PC-3 (cell line): ENCODE results near the gene CRELD1. TPM values are rescaled to one million over a fixed set of nuclear protein-coding genes. Genes with fewer than 3 reads are reported as not detected.

Source experiments
- ATAC-seq: fragments of 200-7000 bp; cut with Tn5 transposase; 2 replicates; pipeline ENCODE4 v1.9.1; 2020; ENCODE audit warnings: mild to moderate bottlenecking, moderate library complexity
- BruUV-seq: library from RNA; stranded (reverse); fragments of 400-500 nt; replicated peaks from 2 replicates; lab custom pipeline; 2021; lab: Mats Ljungman, UMichigan
- CTCF ChIA-PET: fragments of 300-600 bp; sonication (Branson Sonifier 250); formaldehyde crosslinking; loops from one replicate; lab custom pipeline; 2022; ENCODE audit warnings: antibody characterized with exemption; lab: Charles Lee
- POLR2A ChIA-PET: fragments of 300-600 bp; sonication (Branson Sonifier 250); formaldehyde crosslinking; loops from one replicate; lab custom pipeline; 2022; ENCODE audit warnings: antibody characterized with exemption; ENCODE audit not compliant: unreplicated experiment; lab: Charles Lee
- DNase-seq: peaks from one replicate; pipeline ENCODE4 v3.0.0-alpha.2; 2015
- H2AFZ ChIP-seq: fragments of 300-600 bp; sonication (generic); 2 replicates; pipeline ENCODE4 v1.6.0; 2016; ENCODE audit warnings: antibody characterized with exemption, low read length
- H3F3A ChIP-seq: fragments of 300-600 bp; sonication (generic); one replicate; pipeline ENCODE4 v1.6.0; 2017; ENCODE audit warnings: antibody characterized with exemption, low read length, control low read depth, mild to moderate bottlenecking; ENCODE audit not compliant: unreplicated experiment
- H3K27ac ChIP-seq: fragments of 300-600 bp; sonication (generic); 2 replicates; pipeline ENCODE4 v1.5.1; 2016; ENCODE audit warnings: mild to moderate bottlenecking, low read length
- H3K27me3 ChIP-seq: fragments of 300-600 bp; sonication (generic); 2 replicates; pipeline ENCODE4 v1.6.1; 2016; ENCODE audit warnings: low read length, mixed read lengths
- H3K36me3 ChIP-seq: fragments of 300-600 bp; sonication (generic); 2 replicates; pipeline ENCODE4 v1.6.1; 2016; ENCODE audit warnings: low read depth, mixed run types, low read length, mixed read lengths
- H3K4me1 ChIP-seq: fragments of 300-600 bp; sonication (generic); 2 replicates; pipeline ENCODE4 v1.5.1; 2016; ENCODE audit warnings: low read length; ENCODE audit not compliant: insufficient read depth
- H3K4me2 ChIP-seq: fragments of 300-600 bp; sonication (generic); 2 replicates; pipeline ENCODE4 v1.6.0; 2016; ENCODE audit warnings: low read length
- H3K4me3 ChIP-seq: fragments of 300-600 bp; sonication (generic); 2 replicates; pipeline ENCODE4 v1.5.1; 2016; ENCODE audit warnings: mild to moderate bottlenecking, low read length, mixed read lengths
- H3K79me2 ChIP-seq: fragments of 300-600 bp; sonication (generic); 2 replicates; pipeline ENCODE4 v1.6.1; 2017; ENCODE audit warnings: low read length, mixed read lengths
- H3K9ac ChIP-seq: fragments of 300-600 bp; sonication (generic); 2 replicates; pipeline ENCODE4 v1.6.0; 2016; ENCODE audit warnings: mild to moderate bottlenecking, low read length
- H3K9me2 ChIP-seq: fragments of 300-600 bp; sonication (generic); replicated peaks from 2 replicates; pipeline ENCODE4 v1.6.1; 2016; ENCODE audit warnings: mixed run types, low read length, mixed read lengths
- H3K9me3 ChIP-seq: fragments of 300-600 bp; sonication (generic); 2 replicates; pipeline ENCODE4 v1.6.1; 2016; ENCODE audit warnings: low read length, mixed read lengths
- H4K20me1 ChIP-seq: fragments of 300-600 bp; sonication (generic); 2 replicates; pipeline ENCODE4 v1.6.1; 2016; ENCODE audit warnings: low read length, mixed read lengths
- EZH2 ChIP-seq: fragments of 300-600 bp; sonication (generic); IDR thresholded peaks from one replicate; pipeline ENCODE4 v1.6.1; 2017; ENCODE audit warnings: antibody characterized with exemption, mild to moderate bottlenecking, low read length; ENCODE audit not compliant: unreplicated experiment
- EZH2phosphoT487 ChIP-seq: fragments of 300-600 bp; sonication (generic); IDR thresholded peaks from 2 replicates; pipeline ENCODE4 v1.6.1; 2018; ENCODE audit warnings: mild to moderate bottlenecking, antibody characterized with exemption, low read length, borderline replicate concordance
- intact Hi-C: fragments of 100-400 bp; cut with micrococcal nuclease; formaldehyde crosslinking; loops from 2 replicates; pipeline ENCODE4 v1.9.0; 2023
- total RNA-seq: library from RNA; depleted of rRNA; stranded (reverse); fragments of >200 nt; gene quantifications from 2 replicates; pipeline ENCODE4 v1.2.3, GENCODE V29; 2014
- TF ChIP-seq, protein P1 (sequence below): fragments of 300-600 bp; sonication (generic); conservative IDR thresholded peaks from 2 replicates; pipeline ENCODE4 v1.5.1; 2017; ENCODE audit warnings: antibody characterized with exemption, low read depth, mild to moderate bottlenecking, low read length

The CRELD1 gene
- total RNA-seq, 1 experiment from 2014 or later, result 22.0 TPM

DNA sequence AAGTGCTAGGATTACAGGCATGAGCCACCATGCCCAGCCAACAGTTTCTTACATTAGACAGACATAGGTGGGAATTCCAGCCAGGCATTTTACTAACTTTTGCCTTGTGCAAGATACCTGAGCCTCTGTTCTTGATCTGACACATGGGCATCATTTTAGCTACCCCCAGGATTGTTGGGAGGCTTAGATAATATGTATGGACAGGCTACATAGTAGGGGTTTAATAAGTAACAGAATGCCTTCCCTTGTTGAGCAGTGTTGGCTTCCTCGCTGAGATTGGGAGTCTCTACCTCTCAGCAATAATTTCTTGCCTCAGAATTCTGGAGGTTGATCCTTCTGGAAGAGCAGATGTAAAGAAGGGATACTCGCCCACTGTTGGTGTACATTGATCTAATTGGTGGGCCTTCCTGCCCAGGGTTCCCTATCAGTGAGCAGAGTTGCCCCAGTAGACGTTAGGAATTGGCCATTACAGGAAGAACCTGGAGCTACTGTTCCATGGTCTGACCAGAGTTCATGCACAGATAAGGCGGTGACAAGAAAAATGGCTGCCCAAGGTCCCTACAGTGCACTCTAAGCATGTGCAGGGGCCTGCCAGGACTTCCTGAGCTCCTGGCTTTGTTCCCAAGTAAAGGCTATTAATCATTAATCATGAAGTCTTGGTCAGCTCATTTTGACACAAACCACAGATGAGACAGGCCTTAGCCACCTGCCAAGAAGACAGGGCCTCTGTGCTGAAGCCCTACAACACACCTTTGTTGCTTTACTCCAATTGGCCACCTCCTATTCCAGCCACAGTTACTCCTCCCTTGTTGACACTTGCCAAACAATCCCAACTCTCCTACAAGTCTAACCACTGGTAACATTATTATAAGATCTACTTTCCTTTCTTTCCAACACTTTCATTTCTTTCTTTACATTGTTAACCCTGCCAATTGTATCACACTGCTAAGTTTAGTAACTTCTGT is 35.9 kb upstream of the CRELD1 start:
- peaks cover 16% of the 10 kb centered on the region for H3K79me2 ChIP-seq
- peaks cover 57% of the 10 kb centered on the region for H3K4me1 ChIP-seq
- H4K20me1 ChIP-seq, result no peaks in the 10 kb centered on the region
- peak overlapping the region; percentile 93 for H3K27ac ChIP-seq
- H3F3A ChIP-seq, result peaks cover 20% of the 10 kb centered on the region
- H3K9me2 ChIP-seq, result no peaks in the 10 kb centered on the region
- TF ChIP-seq EZH2phosphoT487 (no peak), EZH2 (no peak)
- TF ChIP-seq, protein P1, sequence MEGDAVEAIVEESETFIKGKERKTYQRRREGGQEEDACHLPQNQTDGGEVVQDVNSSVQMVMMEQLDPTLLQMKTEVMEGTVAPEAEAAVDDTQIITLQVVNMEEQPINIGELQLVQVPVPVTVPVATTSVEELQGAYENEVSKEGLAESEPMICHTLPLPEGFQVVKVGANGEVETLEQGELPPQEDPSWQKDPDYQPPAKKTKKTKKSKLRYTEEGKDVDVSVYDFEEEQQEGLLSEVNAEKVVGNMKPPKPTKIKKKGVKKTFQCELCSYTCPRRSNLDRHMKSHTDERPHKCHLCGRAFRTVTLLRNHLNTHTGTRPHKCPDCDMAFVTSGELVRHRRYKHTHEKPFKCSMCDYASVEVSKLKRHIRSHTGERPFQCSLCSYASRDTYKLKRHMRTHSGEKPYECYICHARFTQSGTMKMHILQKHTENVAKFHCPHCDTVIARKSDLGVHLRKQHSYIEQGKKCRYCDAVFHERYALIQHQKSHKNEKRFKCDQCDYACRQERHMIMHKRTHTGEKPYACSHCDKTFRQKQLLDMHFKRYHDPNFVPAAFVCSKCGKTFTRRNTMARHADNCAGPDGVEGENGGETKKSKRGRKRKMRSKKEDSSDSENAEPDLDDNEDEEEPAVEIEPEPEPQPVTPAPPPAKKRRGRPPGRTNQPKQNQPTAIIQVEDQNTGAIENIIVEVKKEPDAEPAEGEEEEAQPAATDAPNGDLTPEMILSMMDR, result no peak
- TSS peak; percentile 56 for BruUV-seq
- H3K9ac ChIP-seq, result peak overlapping the region; percentile 65
- H3K27me3 ChIP-seq, result no peaks in the 10 kb centered on the region
- H3K4me2 ChIP-seq, result peak overlapping the region; percentile 79
- POLR2A ChIA-PET, result interaction anchor here (0.5 to 1.1 kb wide), 2 partner anchors 15 to 35 kb away, joined by 5 to 8 read pairs; no protein-coding TSS in a partner anchor
- peaks cover 13% of the 10 kb centered on the region; the same call in 1 of the 2 replicates for H3K36me3 ChIP-seq
- H3K9me3 ChIP-seq, result no peaks in the 10 kb centered on the region
- H2AFZ ChIP-seq, result peak overlapping the region; percentile 44; the same call in 1 of the 2 replicates
- CTCF ChIA-PET, result interaction anchor here (0.6 to 1.0 kb wide), 4 partner anchors 19 to 84 kb away, joined by 3 to 8 read pairs (median 4); partner anchors contain the start of gene IL17RC
- ATAC-seq, result peak; percentile 85
- peak overlapping the region; percentile 46 for H3K4me3 ChIP-seq
- intact Hi-C loops, result loop anchor here (1.0 to 5.0 kb wide), 4 partner anchors 15 to 55 kb away; partner anchors contain the start of genes CRELD1 and RPUSD3
- DNase-seq, result peak; percentile 99

DNA sequence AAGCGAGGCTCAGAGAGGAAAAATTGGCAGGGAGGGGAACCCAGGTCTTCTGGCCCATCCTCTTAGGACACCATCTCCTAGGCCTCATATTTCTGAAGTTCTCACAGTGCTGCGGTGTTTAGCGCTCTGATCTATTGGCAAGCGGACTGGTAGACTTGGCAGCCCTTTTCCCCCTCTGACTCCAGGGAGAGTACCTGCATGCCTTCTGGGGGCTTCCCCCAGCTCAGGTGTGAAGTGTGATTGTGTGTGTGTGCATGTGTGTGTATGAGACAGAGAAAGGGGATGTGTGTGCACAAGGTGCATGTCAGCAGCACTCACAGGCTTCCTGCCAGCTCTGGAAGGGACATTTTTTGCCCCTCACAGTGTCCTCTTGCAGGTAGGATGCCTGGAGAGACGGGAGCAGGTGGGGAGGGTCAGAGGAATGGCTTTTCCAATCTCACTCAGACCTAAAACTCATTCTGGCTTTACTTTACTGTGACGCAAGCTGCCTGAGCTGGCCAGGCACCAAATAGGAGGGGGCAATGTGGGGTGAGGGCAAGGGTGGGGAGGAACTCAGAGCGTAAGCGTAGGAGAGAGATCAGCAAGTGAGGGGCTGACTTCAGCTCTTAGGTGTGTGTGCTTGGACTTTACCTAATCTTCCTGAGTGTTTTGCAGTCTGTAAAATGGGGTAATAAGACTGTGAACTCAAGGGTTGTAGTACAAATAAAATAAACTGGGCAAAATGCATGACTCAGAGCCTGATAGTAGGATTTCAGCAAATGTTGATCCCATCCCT is 35.0 kb upstream of the CRELD1 start:
- BruUV-seq, result TSS peak; percentile 22
- H3K27ac ChIP-seq, result peak overlapping the region; percentile 93
- CTCF ChIA-PET, result interaction anchor here (0.9 to 1.0 kb wide), 3 partner anchors 18 to 48 kb away, joined by 3 to 8 read pairs (median 4); partner anchors contain the start of gene IL17RC

More for the DNA sequence above, 35.0 kb upstream of the CRELD1 start:
- intact Hi-C loops, result loop anchor here (1.0 to 5.0 kb wide), 4 partner anchors 14 to 56 kb away; partner anchors contain the start of genes CRELD1 and RPUSD3
- ATAC-seq (peak; percentile 14), DNase-seq (peak; percentile 71)
- peaks cover 6% of the 10 kb centered on the region for H3K79me2 ChIP-seq
- peak overlapping the region; percentile 65 for H3K9ac ChIP-seq
- no peaks in the 10 kb centered on the region for H3K9me3 ChIP-seq
- peaks cover 4% of the 10 kb centered on the region; the same call in 1 of the 2 replicates for H3K36me3 ChIP-seq
- H4K20me1 ChIP-seq, result no peaks in the 10 kb centered on the region
- H3K4me2 ChIP-seq, result peak overlapping the region; percentile 79
- H3K27me3 ChIP-seq, result no peaks in the 10 kb centered on the region
- H3K9me2 ChIP-seq, result no peaks in the 10 kb centered on the region
- peaks cover 57% of the 10 kb centered on the region for H3K4me1 ChIP-seq
- TF ChIP-seq EZH2phosphoT487, result no peak
- TF ChIP-seq EZH2, result no peak
- TF ChIP-seq, protein P1, result no peak
- 0 out of 2 replicates have a peak overlapping the region, but pooled peaks have one; percentile 24 for H2AFZ ChIP-seq
- peak overlapping the region; percentile 46 for H3K4me3 ChIP-seq
- POLR2A ChIA-PET, result interaction anchor here (1.1 kb wide), 1 partner anchor 14 kb away, joined by 5 read pairs; no protein-coding TSS in a partner anchor
- H3F3A ChIP-seq, result peaks cover 15% of the 10 kb centered on the region
